ENCODE data around the gene TAS1R1.
"Not testable (repeated sequence)": the region's sequence is repeated elsewhere in the genome, so short reads cannot be mapped to it uniquely, and the experiment has no call there.

The TAS1R1 gene

DNA sequence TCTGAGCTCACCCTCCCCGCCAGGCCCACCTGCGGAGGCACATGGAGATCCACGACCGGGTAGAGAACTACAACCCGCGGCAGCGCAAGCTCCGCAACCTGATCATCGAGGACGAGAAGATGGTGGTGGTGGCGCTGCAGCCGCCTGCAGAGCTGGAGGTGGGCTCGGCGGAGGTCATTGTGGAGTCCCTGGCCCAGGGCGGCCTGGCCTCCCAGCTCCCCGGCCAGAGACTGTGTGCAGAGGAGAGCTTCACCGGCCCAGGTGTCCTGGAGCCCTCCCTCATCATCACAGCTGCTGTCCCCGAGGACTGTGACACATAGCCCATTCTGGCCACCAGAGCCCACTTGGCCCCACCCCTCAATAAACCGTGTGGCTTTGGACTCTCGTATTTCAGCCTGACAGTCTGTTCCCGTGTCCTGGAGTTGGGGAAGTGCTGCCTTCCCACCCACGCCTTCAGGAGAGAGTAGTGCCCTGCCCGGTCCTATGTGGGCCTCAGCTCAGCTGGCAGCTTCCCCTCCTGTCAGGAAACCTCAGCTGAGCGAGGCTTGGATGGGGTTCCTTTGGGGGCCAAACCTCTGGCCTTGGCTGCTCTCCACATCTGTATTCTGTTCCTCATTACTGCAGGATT, 33.9 kb downstream of the TAS1R1 start:
- no peak for DNase-seq (ENCODE audit: low spot score)

GRCh38 chr1:6590046-6590445, 34.9 kb downstream of the TAS1R1 start:
- DNase-seq (ENCODE audit: low spot score) = no peak

GRCh38 chr1:6591222-6591621, 36.1 kb downstream of the TAS1R1 start:
- DNase-seq (ENCODE audit: low spot score) = no peak

DNA sequence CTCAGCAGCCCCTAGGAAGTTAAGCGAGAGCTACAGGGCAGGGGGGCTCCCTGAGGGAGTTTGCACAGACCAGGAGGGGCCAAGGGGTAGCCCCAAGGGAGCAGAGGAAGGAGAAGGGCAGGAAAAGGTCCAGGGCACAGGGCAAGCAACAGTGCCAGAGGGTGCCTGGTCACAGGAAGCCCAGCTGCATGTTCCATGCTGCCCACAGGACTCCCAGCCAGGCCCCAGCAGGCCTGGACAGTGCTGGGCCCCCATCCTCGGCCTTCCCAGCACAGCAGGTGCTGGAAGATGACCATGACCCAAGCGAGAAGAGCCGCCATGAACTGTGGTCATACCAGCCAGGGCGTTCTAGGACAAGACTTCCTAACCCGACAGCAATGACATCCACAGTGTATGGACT, 36.5 kb downstream of the TAS1R1 start:
- DNase-seq (ENCODE audit: low spot score) = no peak

DNA sequence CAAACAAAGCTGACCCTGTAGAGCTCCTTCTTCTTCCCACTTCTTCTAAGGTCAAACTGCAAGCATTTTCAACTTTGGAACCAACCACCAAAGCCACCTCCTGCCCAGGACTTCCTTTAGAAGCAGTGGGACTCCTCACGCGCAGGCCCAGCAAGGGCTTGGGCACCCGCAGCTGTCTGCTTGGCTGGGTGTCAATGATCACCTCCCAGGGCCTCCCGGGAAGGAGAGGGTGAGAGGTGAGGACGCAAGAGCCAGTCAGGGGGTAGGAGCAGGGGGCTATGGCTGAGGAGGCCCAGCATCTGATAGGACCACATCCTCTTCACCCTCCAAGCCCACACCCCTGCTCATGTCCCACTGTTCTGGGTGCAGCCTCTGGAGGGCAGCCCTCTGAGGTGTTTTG, 37.3 kb downstream of the TAS1R1 start:
- DNase-seq (ENCODE audit: low spot score) = no peak

GRCh38 chr1:6592865-6593593, 37.9 kb downstream of the TAS1R1 start:
- DNase-seq (ENCODE audit: low spot score) = no peak

GRCh38 chr1:6593810-6594209, 38.7 kb downstream of the TAS1R1 start:
- no peak for DNase-seq (ENCODE audit: low spot score)

DNA sequence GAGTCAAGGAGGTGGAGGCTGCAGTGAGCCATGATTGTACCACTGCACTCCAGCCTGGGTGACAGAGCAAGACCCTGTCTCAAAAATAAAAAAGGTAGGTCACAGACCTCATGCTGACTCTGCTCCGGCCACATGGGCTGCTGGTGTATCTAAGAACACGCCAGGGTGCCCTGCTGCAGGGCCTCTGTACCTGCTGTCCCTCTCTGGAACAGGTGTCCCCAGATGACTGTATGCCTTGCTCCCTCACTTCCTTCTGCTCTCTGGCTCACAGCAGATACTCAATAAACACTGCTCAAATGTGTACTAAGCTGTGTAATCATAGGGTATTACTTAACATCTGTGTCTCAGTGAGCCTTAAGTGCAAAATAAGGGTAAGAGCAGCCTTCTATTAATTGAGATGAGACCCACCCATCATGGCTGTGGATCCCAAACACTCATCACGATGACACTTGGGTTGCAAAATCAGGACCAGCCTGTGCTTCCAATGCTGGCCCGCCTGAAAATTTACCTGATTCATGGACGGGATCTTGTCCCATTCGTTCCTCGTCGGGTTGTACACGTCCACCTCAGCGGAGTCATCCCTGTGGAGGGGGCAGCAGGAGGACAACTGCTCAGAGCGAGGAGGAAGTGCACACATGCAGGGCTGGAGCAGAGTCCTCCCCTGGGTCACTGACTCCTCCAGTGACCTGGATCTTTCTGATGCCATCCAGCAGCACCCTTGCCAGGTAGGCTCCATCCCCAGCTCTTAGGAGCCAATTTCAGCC, 40.1 kb downstream of the TAS1R1 start:
- DNase-seq (ENCODE audit: low spot score) = no peak

DNA sequence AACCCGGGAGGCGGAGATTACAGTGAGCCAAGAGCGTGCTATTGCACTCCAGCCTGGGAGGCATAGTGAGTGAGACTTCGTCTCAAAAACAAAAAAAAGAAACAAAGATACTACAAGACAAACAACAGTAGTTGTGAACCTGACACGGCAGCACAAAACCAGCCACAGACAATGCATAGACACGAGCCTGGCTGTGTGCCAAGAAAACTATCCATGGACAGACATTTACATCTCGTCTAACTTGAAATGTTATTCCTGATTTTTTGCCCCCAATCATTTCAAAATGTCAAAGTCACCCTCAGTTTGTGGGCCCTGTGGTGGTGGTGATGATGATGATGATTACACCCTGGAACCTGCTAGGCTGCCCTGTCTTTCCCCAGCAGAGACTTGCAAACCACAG, 41.2 kb downstream of the TAS1R1 start:
- no peak for DNase-seq (ENCODE audit: low spot score)

GRCh38 chr1:6596886-6597776, 42.0 kb downstream of the TAS1R1 start:
- no peak for DNase-seq (ENCODE audit: low spot score)

DNA sequence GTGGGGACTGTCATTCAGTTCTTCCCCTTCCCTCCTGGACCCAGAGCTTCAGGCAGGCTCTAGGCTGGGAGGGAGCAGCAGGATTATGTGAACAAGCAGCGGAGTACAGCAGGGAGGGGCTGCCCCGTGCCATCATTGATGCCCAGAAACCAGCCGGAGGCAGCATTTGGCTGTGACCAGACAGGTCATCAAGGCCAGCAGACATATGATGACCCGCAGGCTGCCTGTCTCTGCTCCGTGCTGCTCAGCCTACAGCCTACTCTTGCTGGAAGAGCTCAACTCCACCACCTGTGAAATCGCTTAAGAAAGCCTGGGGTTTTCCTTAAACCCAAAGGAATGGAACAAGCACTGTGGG, 42.6 kb downstream of the TAS1R1 start:
- DNase-seq (ENCODE audit: low spot score) = no peak

GRCh38 chr1:6599141-6599975, 44.3 kb downstream of the TAS1R1 start:
- peak; percentile 54 for DNase-seq (ENCODE audit: low spot score)

- DNase-seq (ENCODE audit: low spot score) = not testable (repeated sequence)
These were observed 44.9 kb downstream of the TAS1R1 start for GRCh38 chr1:6599991-6600390.

DNA sequence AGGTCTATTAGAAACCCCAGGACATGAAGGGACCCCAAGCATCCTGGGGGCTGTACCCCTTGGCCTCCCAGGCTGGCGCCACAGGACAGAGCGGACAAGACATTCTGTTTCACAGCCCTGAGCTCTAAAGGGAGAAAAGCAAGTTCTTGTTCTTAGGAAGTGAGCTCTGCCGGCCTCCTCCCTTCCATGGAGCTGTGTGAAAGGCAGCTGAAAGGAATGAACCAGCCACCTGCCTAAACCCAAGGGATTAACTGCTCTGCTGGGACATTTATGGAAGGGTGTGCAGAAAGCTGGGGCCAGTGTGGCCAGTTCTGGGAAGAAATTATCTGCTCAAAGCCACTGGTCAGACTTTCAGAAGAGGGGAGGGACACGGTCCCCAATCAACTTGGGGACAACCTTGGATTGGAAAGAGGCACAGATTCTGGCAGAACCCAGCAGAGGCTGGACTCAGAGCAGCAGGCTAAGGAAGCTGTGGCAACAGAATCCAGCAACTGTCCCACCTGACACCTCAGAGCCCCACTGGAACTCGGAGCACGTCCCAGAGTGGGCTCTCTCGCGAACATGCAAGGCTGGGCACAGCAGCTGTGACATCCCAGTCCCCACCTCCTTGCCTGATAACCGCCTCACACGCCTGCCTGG, 45.4 kb downstream of the TAS1R1 start:
- no peak for DNase-seq (ENCODE audit: low spot score)

- peak; percentile 89 for DNase-seq (ENCODE audit: low spot score)
These were observed 46.2 kb downstream of the TAS1R1 start for GRCh38 chr1:6601049-6601922.

GRCh38 chr1:6601923-6602668, 47.0 kb downstream of the TAS1R1 start:
- DNase-seq (ENCODE audit: low spot score) = no peak

DNA sequence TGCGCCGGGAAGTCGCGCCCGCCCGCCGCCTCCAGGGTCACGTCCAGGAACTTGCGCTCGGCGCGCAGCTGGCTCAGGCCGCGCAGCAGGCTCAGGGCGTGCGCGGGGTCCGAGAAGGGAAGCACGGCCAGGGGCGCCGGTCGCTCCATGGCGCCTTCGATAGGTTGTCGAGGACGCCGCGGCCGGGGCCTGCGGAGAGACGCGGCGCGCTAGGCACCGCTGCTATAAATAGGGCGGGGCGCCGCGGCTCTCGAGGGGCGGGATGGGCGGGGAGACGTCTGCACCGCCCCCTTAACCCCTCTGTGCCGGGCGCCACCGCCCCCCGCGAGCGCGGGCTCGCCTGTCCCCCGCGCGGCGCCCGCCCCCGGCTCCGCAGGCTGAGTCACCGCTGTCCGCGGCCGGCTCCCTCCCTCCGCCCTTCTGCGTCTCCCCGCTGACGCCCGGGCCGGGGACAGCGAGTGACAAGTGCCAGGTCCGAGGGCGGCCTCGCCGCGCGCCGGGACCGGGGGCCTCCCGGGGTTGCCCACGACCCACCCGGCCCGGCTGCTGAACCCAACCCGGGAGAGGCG, 47.6 kb downstream of the TAS1R1 start, which contains the start of gene KLHL21:
TSS of gene KLHL21 (minus strand) at position 201 of the 569 bp plus-strand sequence. CDS start at position 149, 52 bp downstream.
- peak; percentile 90 for DNase-seq (ENCODE audit: low spot score)

DNA sequence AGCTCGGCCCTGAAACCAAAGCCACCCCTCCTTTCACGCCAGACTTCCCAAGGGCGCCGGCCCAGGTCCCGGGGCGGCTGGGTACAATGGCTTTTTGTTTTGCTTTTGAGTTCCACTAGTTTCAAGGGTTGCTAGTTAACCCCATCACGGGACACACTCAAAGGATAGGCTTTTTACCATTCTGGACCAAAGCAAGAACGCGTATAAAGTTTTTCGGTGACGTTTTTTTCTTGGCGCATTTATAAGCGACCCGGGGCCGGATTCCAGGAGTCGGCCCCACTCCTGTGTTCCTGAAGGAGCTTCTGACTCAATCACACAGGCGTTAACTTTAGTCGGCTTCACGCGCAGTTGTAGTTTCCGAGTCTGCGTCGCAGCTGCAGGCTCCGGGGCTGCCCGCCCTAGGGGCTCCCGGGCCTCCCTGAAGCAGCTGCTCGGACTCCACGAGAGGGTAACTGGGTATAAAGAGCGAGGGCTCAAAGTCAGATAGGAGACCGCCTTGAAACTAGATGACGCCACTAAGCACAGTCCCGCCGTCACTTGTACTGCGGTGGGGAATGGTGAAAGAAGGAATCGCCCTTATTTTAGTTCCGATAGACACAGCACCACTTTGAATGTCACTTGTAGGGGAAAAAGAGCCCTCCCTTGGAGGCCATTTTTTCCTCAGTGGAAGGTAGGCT, 48.3 kb downstream of the TAS1R1 start:
- peak; percentile 53 for DNase-seq (ENCODE audit: low spot score)

Measured in CD4-positive, alpha-beta T cell treated with Interleukin-15 for 4 hours (primary cell).